B cell (primary cell): ENCODE data around the gene WASF2. TPM values are rescaled to one million over a fixed set of nuclear protein-coding genes. Genes with fewer than 3 reads are reported as not detected.

ENCODE experiments used
- ATAC-seq: fragments of 200-7000 bp; cut with Tn5 transposase; one replicate; pipeline ENCODE4 v1.10.0; 2021; ENCODE audit warnings: low read depth, mild to moderate bottlenecking, moderate number of reproducible peaks, moderate library complexity
- CTCF ChIA-PET: fragments of 350-600 bp; sonication (Branson Sonifier 250); formaldehyde crosslinking; loops from one replicate; lab custom pipeline; 2021; ENCODE audit warnings: antibody characterized with exemption, inconsistent platforms; lab: Charles Lee
- POLR2A ChIA-PET: fragments of 350-600 bp; sonication (Branson Sonifier 250); formaldehyde crosslinking; loops from one replicate; lab custom pipeline; 2021; ENCODE audit warnings: antibody characterized with exemption; lab: Charles Lee
- DNase-seq: peaks from one replicate; pipeline ENCODE4 v3.0.0; 2013
- H2AFZ ChIP-seq: 2 replicates; pipeline ENCODE4 v1.6.1; 2012; ENCODE audit warnings: mild to moderate bottlenecking, low read depth, low read length; ENCODE audit not compliant: insufficient read depth, poor library complexity, severe bottlenecking
- H3K27ac ChIP-seq, 2 donors: 1 replicate in 1 of 2; 2 replicates in 1 of 2; pipeline ENCODE4 v1.5.1; 2012 to 2013; ENCODE audit warnings: low read length in 2 of 2, mild to moderate bottlenecking in 2 of 2, moderate library complexity in 1 of 2
- H3K27me3 ChIP-seq, 4 experiments: fragments of 200-600 bp in 1 of 4; sonication (generic) in 1 of 4; replicated peaks in 1 of 4; 1 replicate in 2 of 4; 2 replicates in 2 of 4; pipeline versions ENCODE4 v1.6.1 to v1.7.0; 2013 to 2016; ENCODE audit warnings: low read length in 3 of 4, mild to moderate bottlenecking in 2 of 4, mixed read lengths in 1 of 4, moderate library complexity in 1 of 4; ENCODE audit not compliant: insufficient read depth in 4 of 4, control insufficient read depth in 3 of 4; ENCODE audit errors: control extremely low read depth in 1 of 4
- H3K36me3 ChIP-seq, 2 experiments: replicated peaks in 1 of 2; 1 replicate in 1 of 2; 2 replicates in 1 of 2; pipeline versions ENCODE4 v1.6.1 to v1.7.1; 2013; ENCODE audit warnings: low read length in 1 of 2; ENCODE audit not compliant: insufficient read depth in 2 of 2, control insufficient read depth in 1 of 2; ENCODE audit errors: control extremely low read depth in 1 of 2, extremely low read depth in 1 of 2
- H3K4me1 ChIP-seq, 2 donors: fragments of 200-600 bp in 1 of 2; sonication (generic) in 1 of 2; 1 replicate in 1 of 2; 2 replicates in 1 of 2; pipeline versions ENCODE4 v1.5.1 to v1.6.1; 2013 to 2017; ENCODE audit warnings: low read length in 2 of 2; ENCODE audit not compliant: control insufficient read depth in 2 of 2, insufficient read depth in 2 of 2
- H3K4me2 ChIP-seq: replicated peaks from 2 replicates; pipeline ENCODE3; 2012; ENCODE audit warnings: mild to moderate bottlenecking, low read depth, low read length; ENCODE audit not compliant: poor library complexity, severe bottlenecking
- H3K4me3 ChIP-seq, 5 experiments: fragments of 200-600 bp in 1 of 5; sonication (generic) in 1 of 5; 1 replicate in 3 of 5; 2 replicates in 2 of 5; pipeline versions ENCODE4 v1.5.1 to v1.7.0; 2011 to 2016; ENCODE audit warnings: low read length in 4 of 5, mild to moderate bottlenecking in 4 of 5, low read depth in 2 of 5, control low read depth in 1 of 5, moderate library complexity in 1 of 5; ENCODE audit not compliant: insufficient read depth in 1 of 5; ENCODE audit errors: control extremely low read depth in 1 of 5, extremely low read depth in 1 of 5
- H3K79me2 ChIP-seq: fragments of 200-600 bp; sonication (generic); one replicate; pipeline ENCODE4 v1.6.0; 2016; ENCODE audit warnings: low read length; ENCODE audit not compliant: control insufficient read depth, insufficient read depth
- H3K9ac ChIP-seq: fragments of 200-600 bp; sonication (generic); 2 replicates; pipeline ENCODE4 v1.6.1; 2017; ENCODE audit warnings: mild to moderate bottlenecking, low read length, moderate library complexity
- H3K9me3 ChIP-seq, 3 donors: one replicate each; pipeline versions ENCODE4 v1.6.1 to v1.7.1; 2013; ENCODE audit warnings: low read length in 2 of 3; ENCODE audit not compliant: control insufficient read depth in 2 of 3, insufficient read depth in 1 of 3; ENCODE audit errors: control extremely low read depth in 1 of 3
- H4K20me1 ChIP-seq: 2 replicates; pipeline ENCODE4 v1.6.0; 2012; ENCODE audit warnings: mild to moderate bottlenecking, low read length; ENCODE audit not compliant: insufficient read depth, control insufficient read depth, poor library complexity, severe bottlenecking
- H3K27ac Mint-ChIP-seq: one replicate; pipeline ENCODE4 v1.8.0; 2021; ENCODE audit warnings: mixed read lengths
- H3K27me3 Mint-ChIP-seq: one replicate; pipeline ENCODE4 v1.8.0; 2021; ENCODE audit warnings: mixed read lengths
- H3K4me1 Mint-ChIP-seq: one replicate; pipeline ENCODE4 v1.8.0; 2021; ENCODE audit warnings: mixed read lengths
- H3K4me3 Mint-ChIP-seq: one replicate; pipeline ENCODE4 v1.8.0; 2021; ENCODE audit warnings: mixed read lengths
- H3K9me3 Mint-ChIP-seq: one replicate; pipeline ENCODE4 v1.8.0; 2022; ENCODE audit warnings: mixed read lengths; ENCODE audit not compliant: insufficient read depth
- CTCF ChIP-seq: fragments of 200-600 bp; IDR thresholded peaks from one replicate; pipeline ENCODE4 v1.8.0; 2022; ENCODE audit warnings: antibody characterized with exemption, mild to moderate bottlenecking
- EZH2 ChIP-seq: IDR thresholded peaks from 2 replicates; pipeline ENCODE4 v1.6.1; 2012; ENCODE audit warnings: borderline replicate concordance, low read depth, mild to moderate bottlenecking, moderate library complexity, low read length; ENCODE audit not compliant: insufficient read depth, poor library complexity, severe bottlenecking
- WGBS: methylation state at CpG from one replicate; pipeline ENCODE4 v1.1.5; 2013; ENCODE audit warnings: missing lambda C conversion rate; ENCODE audit not compliant: insufficient coverage; 5-methylcytosine and 5-hydroxymethylcytosine counted together
- intact Hi-C: fragments of 100-400 bp; cut with micrococcal nuclease; formaldehyde crosslinking; loops from one replicate; pipeline ENCODE4 v1.10.0; 2022
- polyA plus RNA-seq: library from polyadenylated mRNA; depleted of rRNA; stranded (reverse); fragments of >200 nt; gene quantifications from 2 replicates; pipeline ENCODE4 v1.2.3, GENCODE V29; 2012
- total RNA-seq, 2 donors: library from RNA; stranded (reverse); fragments of 120-200 nt in 1 of 2; gene quantifications; 1 replicate in 1 of 2; 2 replicates in 1 of 2; pipeline versions ENCODE4 v1.2.3 to v1.2.4, GENCODE V29; 2013 to 2022

Gene WASF2
- total and polyA plus RNA-seq, 2 donors (not counting 1 experiment from before 2014, with no cell fraction given): 67.4 to 169 TPM

DNA sequence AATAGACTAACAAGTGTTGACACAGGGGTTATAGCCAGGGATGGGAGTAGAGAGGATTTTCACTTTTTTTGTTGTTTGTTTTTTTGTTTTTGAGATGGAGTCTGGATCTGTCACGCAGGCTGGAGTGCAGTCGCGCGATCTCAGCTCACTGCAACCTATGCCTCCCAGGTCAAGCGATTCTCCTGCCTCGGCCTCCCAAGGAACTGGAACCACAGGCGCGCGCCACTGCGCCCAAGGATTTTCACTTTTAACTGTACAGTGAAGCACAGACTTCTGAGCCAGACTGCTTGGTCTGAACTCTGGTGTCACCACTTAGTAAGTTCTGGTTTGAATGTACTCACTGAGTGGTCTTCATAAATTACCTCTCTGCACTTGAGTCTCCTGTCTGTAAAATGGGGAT lies 40.2 kb upstream of the WASF2 start:
- no peaks in the 10 kb centered on the region for H3K9me3 ChIP-seq
- H4K20me1 ChIP-seq: no peaks in the 10 kb centered on the region
- Mint-ChIP-seq H3K4me1 (peaks cover 38% of the 10 kb centered on the region), H3K9me3 (no peaks in the 10 kb centered on the region), H3K4me3 (no peak overlapping the region), H3K27ac (peak overlapping the region; percentile 32), H3K27me3 (no peaks in the 10 kb centered on the region)
- H3K27me3 ChIP-seq: no peaks in the 10 kb centered on the region
- H2AFZ ChIP-seq: no peak overlapping the region
- H3K4me2 ChIP-seq: no peak overlapping the region
- no peak overlapping the region for H3K9ac ChIP-seq
- ChIA-PET CTCF (interaction anchor here (0.8 to 1.7 kb wide), 3 partner anchors 16 to 109 kb away, joined by 3 to 4 read pairs (median 4); no protein-coding TSS in a partner anchor), POLR2A (interaction anchor here (0.5 kb wide), 1 partner anchor 373 kb away, joined by 4 read pairs; no protein-coding TSS in a partner anchor)
- WGBS: 100% methylated on average over 10 of the region's 10 CpGs
- peaks cover 33 to 37% of the 10 kb centered on the region in 2 donors for H3K4me1 ChIP-seq
- TF ChIP-seq CTCF: no peak
- no peak for TF ChIP-seq EZH2
- H3K4me3 ChIP-seq: no peak overlapping the region
- intact Hi-C loops: no loop called here
- H3K36me3 ChIP-seq: peaks cover 0 to 7% of the 10 kb centered on the region in 2 experiments
- no peaks in the 10 kb centered on the region for H3K79me2 ChIP-seq
- ATAC-seq (no peak), DNase-seq (no peak)
- no peak overlapping the region for H3K27ac ChIP-seq

GRCh38 chr1:27529704-27530018 lies 39.7 kb upstream of the WASF2 start:
- Mint-ChIP-seq H3K27ac (peak overlapping the region; percentile 94), H3K9me3 (no peaks in the 10 kb centered on the region), H3K4me3 (peak overlapping the region; percentile 74), H3K4me1 (peaks cover 41% of the 10 kb centered on the region), H3K27me3 (no peaks in the 10 kb centered on the region)
- Histone ChIP-seq H3K9ac (no peak overlapping the region), H3K4me2 (no peak overlapping the region), H3K4me1 (peaks cover 38 to 43% of the 10 kb centered on the region in 2 donors), H3K9me3 (no peaks in the 10 kb centered on the region), H2AFZ (no peak overlapping the region), H3K27me3 (no peaks in the 10 kb centered on the region), H3K36me3 (peaks cover 0 to 7% of the 10 kb centered on the region in 2 experiments), H3K4me3 (no peak overlapping the region), H3K27ac (no peak overlapping the region), H3K79me2 (no peaks in the 10 kb centered on the region), H4K20me1 (no peaks in the 10 kb centered on the region)
- DNase-seq (no peak), ATAC-seq (no peak)
- TF ChIP-seq CTCF: no peak
- TF ChIP-seq EZH2: no peak
- WGBS: 95% methylated on average over 4 of the region's 5 CpGs
- intact Hi-C loops: loop anchor here (5.0 to 10.0 kb wide), 2 partner anchors 55 to 198 kb away; partner anchors contain the start of gene FAM76A
- CTCF ChIA-PET: interaction anchor here (0.8 to 1.7 kb wide), 3 partner anchors 17 to 108 kb away, joined by 3 to 4 read pairs (median 4); no protein-coding TSS in a partner anchor
- POLR2A ChIA-PET: interaction anchor here (0.5 to 0.6 kb wide), 2 partner anchors 42 to 373 kb away, joined by 3 to 4 read pairs; no protein-coding TSS in a partner anchor
